Measurements from ENCODE around the gene THRB.

DNA sequence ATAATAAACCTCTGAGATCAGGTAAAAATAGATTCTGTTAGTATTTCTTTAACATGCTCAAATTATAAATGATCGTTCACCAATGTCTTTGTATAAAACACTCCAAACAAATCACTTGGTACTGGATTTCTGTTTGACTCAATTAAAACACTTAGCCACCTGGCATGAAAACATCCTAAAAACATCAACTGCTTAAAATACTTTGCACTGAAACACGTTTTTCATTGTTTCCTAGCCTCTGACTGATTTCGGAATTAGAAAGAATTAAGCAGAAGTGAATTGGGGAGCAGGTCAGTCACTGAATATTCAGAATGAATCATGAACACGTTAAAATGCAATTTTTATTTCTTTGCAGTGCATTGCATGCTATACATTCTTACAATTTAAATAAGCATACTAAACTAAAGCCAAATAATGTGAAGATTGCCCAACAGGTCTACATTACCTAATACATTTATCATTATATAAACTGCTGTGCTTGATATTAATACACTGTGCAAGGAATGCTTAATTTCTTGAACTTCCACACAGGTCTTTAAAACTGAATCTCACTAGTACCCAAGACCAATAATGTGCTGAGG, 1.6 kb downstream of the THRB start:
- TF ChIP-seq EZH2phosphoT487 (IDR thresholded peaks at IDR 0.05; ENCODE audit: insufficient read depth, low read depth) (no peak), EZH2 (IDR thresholded peaks at IDR 0.05; ENCODE audit: insufficient read depth, poor library complexity, severe bottlenecking) (no peak)

Measured in GM23248 (cell line).